Tibial nerve (tissue), 4 donors: Measurements from ENCODE around the gene C2orf92. TPM values are rescaled to one million over a fixed set of nuclear protein-coding genes. Genes with fewer than 3 reads are reported as not detected.

ENCODE experiments used
- DNase-seq, 2 donors: peaks; one replicate each; pipeline ENCODE4 v3.0.0-alpha.2; 2019; ENCODE audit warnings: low spot score in 2 of 2
- H3K27ac ChIP-seq, 4 donors: fragments of 200-600 bp; sonication (generic) in 3 of 4; one replicate each; pipeline ENCODE4 v1.5.1; 2017 to 2019; ENCODE audit warnings: mild to moderate bottlenecking in 1 of 4
- H3K27me3 ChIP-seq, 2 donors: fragments of 200-600 bp; sonication (generic) in 1 of 2; one replicate each; pipeline versions ENCODE4 v1.5.1 to v1.6.0; 2017 to 2019
- H3K36me3 ChIP-seq, 3 donors: fragments of 200-600 bp; sonication (generic); one replicate each; pipeline ENCODE4 v1.5.1; 2018 to 2019
- H3K4me1 ChIP-seq, 4 donors: fragments of 200-600 bp; sonication (generic) in 3 of 4; one replicate each; pipeline ENCODE4 v1.5.1; 2017 to 2019
- H3K4me3 ChIP-seq, 4 donors: fragments of 200-600 bp; sonication (generic) in 3 of 4; one replicate each; pipeline ENCODE4 v1.5.1; 2017 to 2019; ENCODE audit warnings: mild to moderate bottlenecking in 1 of 4, moderate library complexity in 1 of 4
- H3K9me3 ChIP-seq, 4 donors: fragments of 200-600 bp; sonication (generic) in 3 of 4; one replicate each; pipeline ENCODE4 v1.5.1; 2017 to 2019
- EP300 ChIP-seq, 2 donors: sonication (generic); formaldehyde crosslinking; IDR thresholded peaks; one replicate each; pipeline ENCODE4 v1.6.1; 2017; ENCODE audit warnings: antibody characterized with exemption in 2 of 2, mild to moderate bottlenecking in 1 of 2
- POLR2A ChIP-seq, 2 donors: fragments of 450-650 bp; IDR thresholded peaks; one replicate each; pipeline ENCODE4 v1.6.1; 2017; ENCODE audit warnings: antibody characterized with exemption in 2 of 2, mild to moderate bottlenecking in 2 of 2, moderate library complexity in 2 of 2
- WGBS, 2 donors: methylation state at CpG; one replicate each; pipeline ENCODE4 v1.1.5; 2018; 5-methylcytosine and 5-hydroxymethylcytosine counted together
- total RNA-seq, 4 donors: library from RNA; depleted of rRNA; stranded (reverse); fragments of >200 nt; gene quantifications; one replicate each; pipeline ENCODE4 v1.1.0, GENCODE V29; 2016
- TF ChIP-seq, protein P1 (sequence below), 5 experiments: fragments of 200-600 bp in 3 of 5; fragments of 450-650 bp in 2 of 5; sonication (generic) in 3 of 5; IDR thresholded peaks; one replicate each; pipeline ENCODE4 v1.5.1; 2016 to 2019; ENCODE audit warnings: antibody characterized with exemption in 5 of 5, mild to moderate bottlenecking in 3 of 5, moderate library complexity in 2 of 5

The C2orf92 gene
- total RNA-seq, 4 donors from 2014 or later = 4.5 to 65.1 (median 11.6) TPM

DNA sequence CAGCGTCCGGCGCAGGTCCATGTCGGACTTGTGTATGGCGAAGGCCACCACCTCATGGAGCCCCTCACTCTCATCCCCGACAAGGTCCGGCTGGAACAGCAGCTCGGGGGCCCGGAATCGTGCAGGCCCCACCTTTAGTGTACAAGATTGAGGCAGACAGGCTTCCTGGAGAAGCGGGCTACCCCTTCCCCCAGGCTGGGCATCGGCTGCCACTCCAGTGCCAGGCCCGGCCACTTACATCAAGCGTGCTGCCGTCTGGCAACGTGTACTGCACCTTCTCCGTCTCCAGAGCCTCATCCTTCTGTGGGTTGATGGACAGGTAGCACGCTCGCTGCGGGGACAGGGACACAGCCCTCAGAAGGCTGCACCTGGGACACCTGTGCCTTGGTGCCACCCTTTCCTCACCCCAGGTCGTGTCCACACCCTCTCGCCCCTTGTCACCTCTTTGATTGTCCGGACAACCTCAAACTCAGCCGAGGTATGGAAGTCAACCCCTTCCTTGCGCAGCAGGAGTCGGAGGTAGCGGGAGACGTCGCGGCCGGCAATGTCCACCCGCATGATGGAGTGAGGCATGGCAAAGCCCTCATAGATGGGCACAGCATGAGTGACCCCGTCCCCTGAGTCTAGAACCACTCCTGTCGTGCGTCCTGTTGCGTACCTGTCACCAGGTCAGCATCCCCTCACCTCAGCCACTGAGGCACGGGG is 11.4 kb upstream of the C2orf92 start:
- no peak overlapping the region for H3K27ac ChIP-seq
- H3K4me1 ChIP-seq = peaks cover 0 to 31% (median 15%) of the 10 kb centered on the region in 4 donors
- H3K9me3 ChIP-seq = peaks cover 0 to 16% (median 0%) of the 10 kb centered on the region in 4 donors
- peaks cover 0 to 76% (median 9%) of the 10 kb centered on the region in 3 donors for H3K36me3 ChIP-seq
- TF ChIP-seq, protein P1, sequence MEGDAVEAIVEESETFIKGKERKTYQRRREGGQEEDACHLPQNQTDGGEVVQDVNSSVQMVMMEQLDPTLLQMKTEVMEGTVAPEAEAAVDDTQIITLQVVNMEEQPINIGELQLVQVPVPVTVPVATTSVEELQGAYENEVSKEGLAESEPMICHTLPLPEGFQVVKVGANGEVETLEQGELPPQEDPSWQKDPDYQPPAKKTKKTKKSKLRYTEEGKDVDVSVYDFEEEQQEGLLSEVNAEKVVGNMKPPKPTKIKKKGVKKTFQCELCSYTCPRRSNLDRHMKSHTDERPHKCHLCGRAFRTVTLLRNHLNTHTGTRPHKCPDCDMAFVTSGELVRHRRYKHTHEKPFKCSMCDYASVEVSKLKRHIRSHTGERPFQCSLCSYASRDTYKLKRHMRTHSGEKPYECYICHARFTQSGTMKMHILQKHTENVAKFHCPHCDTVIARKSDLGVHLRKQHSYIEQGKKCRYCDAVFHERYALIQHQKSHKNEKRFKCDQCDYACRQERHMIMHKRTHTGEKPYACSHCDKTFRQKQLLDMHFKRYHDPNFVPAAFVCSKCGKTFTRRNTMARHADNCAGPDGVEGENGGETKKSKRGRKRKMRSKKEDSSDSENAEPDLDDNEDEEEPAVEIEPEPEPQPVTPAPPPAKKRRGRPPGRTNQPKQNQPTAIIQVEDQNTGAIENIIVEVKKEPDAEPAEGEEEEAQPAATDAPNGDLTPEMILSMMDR (IDR thresholded peaks at IDR 0.05) = no peak
- TF ChIP-seq POLR2A (IDR thresholded peaks at IDR 0.05) (no peak), EP300 (IDR thresholded peaks at IDR 0.05) (no peak)
- WGBS, 2 donors = 95% methylated on average over 32 to 37 of the region's 37 CpGs
- no peak for DNase-seq
- no peaks in the 10 kb centered on the region for H3K27me3 ChIP-seq
- H3K4me3 ChIP-seq = no peak overlapping the region

DNA sequence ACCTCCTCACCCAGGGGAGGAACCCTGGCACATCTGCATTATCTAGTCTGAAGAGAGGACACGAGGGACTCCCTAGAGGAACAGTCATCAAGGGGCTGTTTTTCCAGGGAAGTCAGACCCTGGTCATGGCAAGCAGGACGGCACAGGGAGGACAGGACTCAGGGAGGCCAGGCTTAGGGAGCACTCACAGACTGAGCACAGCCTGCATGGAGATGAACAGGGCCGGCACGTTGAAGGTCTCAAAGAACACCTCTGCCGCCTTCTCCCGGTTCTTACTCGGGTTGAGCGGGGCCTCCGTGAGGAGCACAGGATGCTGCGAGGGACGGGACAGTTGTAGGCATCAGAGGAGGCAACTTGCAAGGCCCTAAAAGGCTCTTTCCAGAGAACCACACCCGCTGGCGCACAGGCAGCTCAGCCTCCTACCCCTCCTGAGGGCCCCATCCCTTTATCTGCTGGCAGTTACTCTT is 10.8 kb upstream of the C2orf92 start:
- Histone ChIP-seq H3K4me1 (peaks cover 0 to 31% (median 15%) of the 10 kb centered on the region in 4 donors), H3K4me3 (no peak overlapping the region), H3K27ac (no peak overlapping the region), H3K27me3 (no peaks in the 10 kb centered on the region), H3K9me3 (peaks cover 0 to 12% (median 0%) of the 10 kb centered on the region in 4 donors), H3K36me3 (peaks cover 0 to 71% (median 9%) of the 10 kb centered on the region in 3 donors)
- no peak for DNase-seq
- WGBS, 2 donors = 87 to 89% methylated on average over 13 of the region's 13 CpGs
- TF ChIP-seq POLR2A (IDR thresholded peaks at IDR 0.05) (no peak), EP300 (IDR thresholded peaks at IDR 0.05) (no peak)
- TF ChIP-seq, protein P1 (IDR thresholded peaks at IDR 0.05) = no peak

DNA sequence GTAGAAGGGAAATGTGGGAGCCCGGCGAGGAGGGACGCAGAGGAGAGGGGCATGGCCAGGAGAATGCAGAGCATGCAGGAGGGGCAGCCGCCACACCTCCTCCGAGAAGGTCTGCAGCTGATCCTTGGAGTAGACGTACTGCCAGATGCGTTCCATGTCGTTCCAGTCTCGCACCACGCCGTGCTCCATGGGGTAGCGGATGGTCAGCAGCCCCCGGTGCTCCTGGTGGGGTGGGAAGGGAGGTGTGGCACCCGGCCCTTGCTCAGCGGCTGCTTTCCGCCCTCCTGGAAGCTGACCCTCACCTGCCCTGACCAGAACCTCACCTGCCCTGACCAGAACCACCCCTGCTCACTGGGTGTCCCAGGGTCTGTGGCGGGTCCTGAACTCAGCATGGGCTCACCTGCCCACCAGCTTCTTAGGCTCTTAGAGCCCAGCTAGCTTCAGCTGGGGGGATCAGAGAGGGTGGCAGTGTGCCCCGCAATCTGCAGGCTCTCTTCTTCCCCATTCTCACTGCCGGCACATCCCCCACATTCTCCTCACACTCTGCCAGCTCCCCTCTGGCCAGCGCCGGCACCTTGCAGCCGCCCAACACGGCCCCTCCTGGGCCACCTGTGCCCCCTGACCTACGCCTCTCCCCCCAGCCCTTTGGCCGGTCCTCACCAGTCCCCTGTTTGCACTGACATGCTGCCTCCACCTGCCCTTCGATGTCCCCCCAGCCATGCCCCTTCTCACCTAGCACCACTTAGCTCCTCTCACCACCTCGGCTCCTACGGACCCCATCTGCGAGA is 10.1 kb upstream of the C2orf92 start:
- H3K27me3 ChIP-seq = no peaks in the 10 kb centered on the region
- peaks cover 0 to 5% (median 0%) of the 10 kb centered on the region in 4 donors for H3K9me3 ChIP-seq
- TF ChIP-seq EP300 (IDR thresholded peaks at IDR 0.05) (no peak), POLR2A (IDR thresholded peaks at IDR 0.05) (no peak)
- TF ChIP-seq, protein P1 (IDR thresholded peaks at IDR 0.05) = no peak
- peaks cover 0 to 64% (median 9%) of the 10 kb centered on the region in 3 donors for H3K36me3 ChIP-seq
- no peak for DNase-seq
- peaks cover 0 to 31% (median 15%) of the 10 kb centered on the region in 4 donors for H3K4me1 ChIP-seq
- WGBS, 2 donors = 88 to 90% methylated on average over 21 to 28 of the region's 29 CpGs
- H3K27ac ChIP-seq = no peak overlapping the region
- no peak overlapping the region for H3K4me3 ChIP-seq

DNA sequence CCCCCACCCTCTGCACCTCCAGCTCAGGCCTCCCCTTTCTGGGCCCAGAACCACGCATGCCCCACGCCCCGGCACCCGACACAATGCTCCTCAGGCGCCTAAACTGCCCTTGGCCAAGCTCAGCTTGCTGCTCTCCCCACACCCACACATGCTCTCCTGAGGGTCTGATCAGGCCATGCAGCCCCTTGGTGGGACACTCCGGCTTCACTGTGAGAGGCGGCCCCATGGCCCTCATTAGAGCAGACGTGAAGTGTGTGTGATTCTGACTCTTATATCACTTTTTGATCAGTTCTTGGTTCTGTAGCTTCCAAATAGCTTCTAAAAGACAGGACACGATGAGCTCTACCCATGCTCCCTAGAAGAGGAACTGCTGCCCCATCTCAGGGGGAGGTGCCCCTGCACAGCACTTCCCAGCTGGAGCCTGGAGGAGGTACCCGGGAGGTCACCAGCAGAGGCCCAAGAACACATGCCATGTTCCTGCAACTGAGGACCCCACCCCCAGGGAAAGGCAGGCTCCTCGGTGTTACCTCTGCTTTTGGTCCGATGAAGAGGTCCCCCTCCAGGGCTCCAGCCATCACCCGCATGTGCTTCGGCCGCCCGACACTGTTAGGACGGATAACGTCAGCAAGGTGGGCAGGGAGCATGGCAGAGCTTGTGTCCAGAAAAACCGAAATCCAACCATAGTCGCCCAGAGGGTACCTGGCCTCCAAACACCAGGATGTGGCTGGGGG is 9.3 kb upstream of the C2orf92 start:
- WGBS, 2 donors = 93 to 94% methylated on average over 19 to 20 of the region's 20 CpGs
- H3K4me3 ChIP-seq = no peak overlapping the region
- H3K9me3 ChIP-seq = no peaks in the 10 kb centered on the region
- peaks cover 0 to 57% (median 9%) of the 10 kb centered on the region in 3 donors for H3K36me3 ChIP-seq
- H3K4me1 ChIP-seq = peaks cover 0 to 38% (median 15%) of the 10 kb centered on the region in 4 donors
- TF ChIP-seq, protein P1 (IDR thresholded peaks at IDR 0.05) = no peak
- TF ChIP-seq POLR2A (IDR thresholded peaks at IDR 0.05) (no peak), EP300 (IDR thresholded peaks at IDR 0.05) (no peak)
- no peaks in the 10 kb centered on the region for H3K27me3 ChIP-seq
- peak overlapping the region in 2 of 4 donors; percentile 26 to 99 for H3K27ac ChIP-seq
- no peak for DNase-seq
